Sigmoid colon (tissue), 7 donors: ENCODE measurements around the gene FANCE. TPM values are rescaled to one million over a fixed set of nuclear protein-coding genes. Genes with fewer than 3 reads are reported as not detected.
"Not testable (repeated sequence)": the region's sequence is repeated elsewhere in the genome, so short reads cannot be mapped to it uniquely, and the experiment has no call there.

Experiments
- DNase-seq: peaks from one replicate; pipeline ENCODE4 v3.0.0-alpha.2; 2019
- H3K27ac ChIP-seq, 4 donors: fragments of 200-600 bp; sonication (generic); one replicate each; pipeline ENCODE4 v1.5.1; 2016 to 2019; ENCODE audit warnings: mild to moderate bottlenecking in 1 of 4
- H3K27me3 ChIP-seq, 3 donors: fragments of 200-600 bp; sonication (generic); one replicate each; pipeline ENCODE4 v1.5.1; 2019; ENCODE audit warnings: mild to moderate bottlenecking in 1 of 3
- H3K36me3 ChIP-seq, 4 donors: fragments of 200-600 bp; sonication (generic); one replicate each; pipeline ENCODE4 v1.5.1; 2016 to 2019
- H3K4me1 ChIP-seq, 4 donors: fragments of 200-600 bp; sonication (generic); one replicate each; pipeline ENCODE4 v1.5.1; 2017 to 2019
- H3K4me3 ChIP-seq, 4 donors: fragments of 200-600 bp; sonication (generic); one replicate each; pipeline ENCODE4 v1.5.1; 2017 to 2019; ENCODE audit warnings: mild to moderate bottlenecking in 2 of 4, moderate library complexity in 1 of 4
- H3K9me3 ChIP-seq, 4 donors: fragments of 200-600 bp in 3 of 4; sonication (generic) in 3 of 4; one replicate each; pipeline versions ENCODE4 v1.5.1 to v1.6.1; 2013 to 2019
- EP300 ChIP-seq, 4 donors: sonication (generic); formaldehyde crosslinking; IDR thresholded peaks; one replicate each; pipeline ENCODE4 v1.6.1; 2017; ENCODE audit warnings: antibody characterized with exemption in 4 of 4
- POLR2A ChIP-seq, 2 donors: fragments of 450-650 bp; IDR thresholded peaks; one replicate each; pipeline ENCODE4 v1.6.1; 2016; ENCODE audit warnings: antibody characterized with exemption in 2 of 2, mild to moderate bottlenecking in 2 of 2, moderate library complexity in 2 of 2
- POLR2AphosphoS5 ChIP-seq, 4 donors: sonication (generic); formaldehyde crosslinking; IDR thresholded peaks; one replicate each; pipeline ENCODE4 v1.6.1; 2017; ENCODE audit warnings: antibody characterized with exemption in 4 of 4
- WGBS, 2 donors: extraction: QIAGEN DNeasy Blood & Tissue Kit; methylation state at CpG; one replicate each; pipeline ENCODE4 v1.1.7; 2013; 5-methylcytosine and 5-hydroxymethylcytosine counted together
- intact Hi-C: fragments of 100-400 bp; cut with DNase I; formaldehyde crosslinking; loops from one replicate; pipeline ENCODE4 v1.15.1; 2023
- polyA plus RNA-seq, 3 donors: library from polyadenylated mRNA; stranded (reverse); fragments of 200-250 nt; gene quantifications; one replicate each; pipeline ENCODE4 v1.2.3, GENCODE V29; 2013
- small RNA-seq, 3 donors: library from RNA; depleted of rRNA; stranded (forward); fragments of <200 nt; gene quantifications; one replicate each; pipeline ENCODE3, GENCODE V24; 2016
- total RNA-seq, 4 donors: library from RNA; depleted of rRNA; stranded (reverse); fragments of >200 nt; gene quantifications; one replicate each; pipeline ENCODE4 v1.1.0, GENCODE V29; 2016
- TF ChIP-seq, protein P1 (sequence below), 4 experiments: fragments of 450-650 bp in 3 of 4; fragments of 200-600 bp in 1 of 4; IDR thresholded peaks; one replicate each; pipeline ENCODE4 v1.5.1; 2016 to 2019; ENCODE audit warnings: antibody characterized with exemption in 4 of 4, mild to moderate bottlenecking in 3 of 4, moderate library complexity in 2 of 4
- donor health status: healthy with polysubstance abuse.
- donor health status: Bipolar disorder and iron deficiency.
- donor health status: healthy.

Gene FANCE
- total and polyA plus RNA-seq, 7 donors, result 2.4 to 5.2 (median 3.6) TPM

DNA sequence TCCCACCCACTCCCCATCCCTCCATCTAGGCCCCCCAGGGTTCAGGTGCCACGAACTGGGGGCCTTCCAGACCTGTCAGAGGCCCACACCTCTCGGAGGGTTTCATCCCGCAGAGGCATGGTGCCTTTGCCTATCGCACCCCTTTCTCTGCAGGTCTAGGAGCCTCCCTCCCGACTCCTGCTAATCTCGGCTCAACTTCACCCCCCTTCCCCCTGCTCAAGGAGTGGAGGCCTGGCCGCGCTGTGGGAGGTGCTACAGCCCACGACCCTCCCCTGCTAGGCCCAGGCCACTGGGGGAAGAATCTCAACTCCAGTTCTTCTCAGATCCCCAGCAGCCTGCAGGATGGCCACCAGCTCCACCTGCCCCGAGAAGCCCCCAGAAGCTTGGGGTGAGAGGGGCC, 60.6 kb downstream of the FANCE start, which contains the start of gene TULP1:
Gene TULP1 (minus strand): TSS at position 157 of the 400 bp plus-strand sequence. CDS start 38 bp downstream, at position 119.
- DNase-seq, result no peak
- Histone ChIP-seq H3K9me3 (no peaks in the 10 kb centered on the region), H3K4me1 (peaks cover 0 to 11% (median 10%) of the 10 kb centered on the region in 4 donors), H3K4me3 (peak within 1 kb of the TSS in 3 of 4 donors; percentile 7 to 32 (median 22)), H3K36me3 (no peaks in the 10 kb centered on the region), H3K27ac (no peak within 1 kb of the TSS), H3K27me3 (peaks cover 12 to 57% (median 26%) of the 10 kb centered on the region in 3 donors)
- 84 to 87% methylated on average over 10 of the region's 10 CpGs for WGBS, 2 donors
- intact Hi-C loops, result no loop called here
- TF ChIP-seq EP300 (IDR thresholded peaks at IDR 0.05) (no peak), POLR2A (IDR thresholded peaks at IDR 0.05) (no peak), POLR2AphosphoS5 (IDR thresholded peaks at IDR 0.05) (no peak)
- TF ChIP-seq, protein P1, sequence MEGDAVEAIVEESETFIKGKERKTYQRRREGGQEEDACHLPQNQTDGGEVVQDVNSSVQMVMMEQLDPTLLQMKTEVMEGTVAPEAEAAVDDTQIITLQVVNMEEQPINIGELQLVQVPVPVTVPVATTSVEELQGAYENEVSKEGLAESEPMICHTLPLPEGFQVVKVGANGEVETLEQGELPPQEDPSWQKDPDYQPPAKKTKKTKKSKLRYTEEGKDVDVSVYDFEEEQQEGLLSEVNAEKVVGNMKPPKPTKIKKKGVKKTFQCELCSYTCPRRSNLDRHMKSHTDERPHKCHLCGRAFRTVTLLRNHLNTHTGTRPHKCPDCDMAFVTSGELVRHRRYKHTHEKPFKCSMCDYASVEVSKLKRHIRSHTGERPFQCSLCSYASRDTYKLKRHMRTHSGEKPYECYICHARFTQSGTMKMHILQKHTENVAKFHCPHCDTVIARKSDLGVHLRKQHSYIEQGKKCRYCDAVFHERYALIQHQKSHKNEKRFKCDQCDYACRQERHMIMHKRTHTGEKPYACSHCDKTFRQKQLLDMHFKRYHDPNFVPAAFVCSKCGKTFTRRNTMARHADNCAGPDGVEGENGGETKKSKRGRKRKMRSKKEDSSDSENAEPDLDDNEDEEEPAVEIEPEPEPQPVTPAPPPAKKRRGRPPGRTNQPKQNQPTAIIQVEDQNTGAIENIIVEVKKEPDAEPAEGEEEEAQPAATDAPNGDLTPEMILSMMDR (IDR thresholded peaks at IDR 0.05), result no peak

DNA sequence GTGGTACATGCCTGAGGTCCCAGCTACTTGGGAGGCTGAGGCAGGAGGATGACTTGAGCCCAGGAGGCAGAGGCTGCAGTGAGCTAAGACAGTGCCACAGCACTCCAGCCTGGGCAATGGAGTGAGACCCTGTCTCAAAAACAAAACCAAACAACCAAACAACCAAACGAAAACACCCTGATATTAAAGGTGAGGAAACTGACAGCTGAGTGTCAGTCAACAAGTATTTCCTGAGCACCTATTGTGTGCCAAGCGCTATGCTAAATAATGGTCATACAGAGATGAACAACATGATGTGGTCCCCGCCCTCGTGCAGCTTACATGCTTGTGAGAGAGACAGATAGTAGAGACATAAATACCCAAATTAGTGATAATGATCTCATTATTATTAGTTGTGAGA, 62.4 kb downstream of the FANCE start:
- no peaks in the 10 kb centered on the region for H3K36me3 ChIP-seq
- TF ChIP-seq, protein P1 (IDR thresholded peaks at IDR 0.05), result no peak
- H3K4me1 ChIP-seq, result peaks cover 0 to 11% (median 10%) of the 10 kb centered on the region in 4 donors
- no peak overlapping the region for H3K27ac ChIP-seq
- intact Hi-C loops, result no loop called here
- peaks cover 12 to 40% (median 19%) of the 10 kb centered on the region in 3 donors for H3K27me3 ChIP-seq
- no peak overlapping the region for H3K4me3 ChIP-seq
- no peaks in the 10 kb centered on the region for H3K9me3 ChIP-seq
- 85 to 90% methylated on average over 4 of the region's 4 CpGs for WGBS, 2 donors
- DNase-seq, result no peak

DNA sequence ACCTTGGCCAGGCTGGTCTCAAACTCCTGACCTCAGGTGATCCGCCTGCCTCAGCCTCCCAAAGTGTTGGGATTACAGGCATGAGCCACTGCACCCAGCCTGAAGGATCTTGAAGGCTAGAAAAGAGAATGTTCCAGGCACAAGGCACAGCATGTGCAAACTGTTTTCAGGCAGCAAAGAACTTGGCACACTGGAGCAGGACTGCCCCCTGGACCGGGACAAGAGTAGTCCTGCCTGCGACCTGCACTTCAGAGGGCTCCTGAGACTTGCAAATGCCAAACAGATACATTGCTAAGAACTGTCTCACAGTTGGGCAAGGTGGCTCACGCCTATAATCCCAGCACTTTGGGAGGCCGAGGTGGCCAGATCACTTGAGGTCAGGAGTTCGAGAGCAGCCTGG, 63.8 kb downstream of the FANCE start:
- H3K4me3 ChIP-seq, DNase-seq, H3K36me3 ChIP-seq, H3K27ac ChIP-seq, intact Hi-C loops, H3K9me3 ChIP-seq: not testable (repeated sequence)
- WGBS, 2 donors, result 80 to 90% methylated on average over 6 of the region's 6 CpGs
- Histone ChIP-seq H3K27me3 (peaks cover 12 to 27% (median 15%) of the 10 kb centered on the region in 3 donors), H3K4me1 (peaks cover 0 to 11% (median 10%) of the 10 kb centered on the region in 4 donors)

Small RNAs within 50 kb of the gene (small RNA-seq; reads per million reads assigned to genes)
- gene MIR7111, result 0 reads per million in 3 donors

Other genes starting within 250 kb of the FANCE start
- gene SCUBE3, start 238.4 kb upstream of the FANCE start, total RNA-seq, result 10 to 100 TPM in 1 of 4 donors, 1 to 10 TPM in 3; 2.1 to 12.7 (median 5.3) TPM
- gene SCUBE3, start 238.4 kb upstream of the FANCE start, polyA plus RNA-seq, result under 1 TPM in 1 of 3 donors, not detected in 2; 0.29 TPM
- gene ZNF76, start 192.6 kb upstream of the FANCE start, total RNA-seq, result 10 to 100 TPM; 29.3 to 59.8 (median 31.8) TPM
- gene ZNF76, start 192.6 kb upstream of the FANCE start, polyA plus RNA-seq, result 10 to 100 TPM; 14.3 to 28.3 (median 15.0) TPM
- gene DEF6, start 154.5 kb upstream of the FANCE start, total RNA-seq, result 1 to 10 TPM; 1.4 to 4.7 (median 3.5) TPM
- 10 to 100 TPM in 1 of 3 donors, 1 to 10 TPM in 2; 4.2 to 30.1 (median 4.6) TPM for gene DEF6, start 154.5 kb upstream of the FANCE start, polyA plus RNA-seq
- gene PPARD, start 109.8 kb upstream of the FANCE start, total RNA-seq, result 10 to 100 TPM in 1 of 4 donors, 1 to 10 TPM in 3; 5.8 to 16.8 (median 8.5) TPM
- gene PPARD, start 109.8 kb upstream of the FANCE start, polyA plus RNA-seq, result 10 to 100 TPM; 22.8 to 75.4 (median 31.5) TPM
- gene RPL10A, start 16.1 kb downstream of the FANCE start, total RNA-seq, result 1,000 to 10,000 TPM; 1,381 to 2,837 (median 2,184) TPM
- 1,000 to 10,000 TPM; 1,931 to 3,217 (median 2,051) TPM for gene RPL10A, start 16.1 kb downstream of the FANCE start, polyA plus RNA-seq
- 10 to 100 TPM; 50.4 to 95.8 (median 74.8) TPM for gene TEAD3, start 44.7 kb downstream of the FANCE start, total RNA-seq
- 10 to 100 TPM; 14.4 to 25.2 (median 14.6) TPM for gene TEAD3, start 44.7 kb downstream of the FANCE start, polyA plus RNA-seq
- not detected for gene TULP1, start 60.6 kb downstream of the FANCE start, total RNA-seq
- gene TULP1, start 60.6 kb downstream of the FANCE start, polyA plus RNA-seq, result not detected
- 100 to 1,000 TPM; 200 to 326 (median 258) TPM for gene FKBP5, start 236.6 kb downstream of the FANCE start, total RNA-seq
- 100 to 1,000 TPM in 1 of 3 donors, 10 to 100 TPM in 2; 52.9 to 165 (median 93.9) TPM for gene FKBP5, start 236.6 kb downstream of the FANCE start, polyA plus RNA-seq